Upper lobe of right lung (tissue), 1 donor: ENCODE measurements around the gene BABAM2. TPM values are rescaled to one million over a fixed set of nuclear protein-coding genes. Genes with fewer than 3 reads are reported as not detected.

Source experiments
- ATAC-seq: fragments of 200-7000 bp; cut with Tn5 transposase; one replicate; pipeline ENCODE4 v1.9.1; 2020; ENCODE audit warnings: mild to moderate bottlenecking, moderate library complexity
- DNase-seq: peaks from one replicate; pipeline ENCODE4 v3.0.0-alpha.2; 2020
- H3K27ac ChIP-seq: fragments of 200-600 bp; one replicate; pipeline ENCODE4 v1.8.0; 2022
- H3K27me3 ChIP-seq: fragments of 200-600 bp; one replicate; pipeline ENCODE4 v1.8.0; 2022; ENCODE audit warnings: mild to moderate bottlenecking
- H3K36me3 ChIP-seq: fragments of 200-600 bp; one replicate; pipeline ENCODE4 v1.8.0; 2022
- H3K4me1 ChIP-seq: fragments of 200-600 bp; one replicate; pipeline ENCODE4 v1.8.0; 2022
- H3K4me3 ChIP-seq: fragments of 200-600 bp; one replicate; pipeline ENCODE4 v1.8.0; 2022; ENCODE audit warnings: mild to moderate bottlenecking
- H3K9me3 ChIP-seq: fragments of 200-600 bp; one replicate; pipeline ENCODE4 v1.8.0; 2022
- intact Hi-C: fragments of 100-400 bp; cut with DNase I; formaldehyde crosslinking; loops from one replicate; pipeline ENCODE4 v1.11.0; 2022
- total RNA-seq: library from RNA; stranded (reverse); fragmentation: NEBNext Ultra II Directional; extraction: Animal tissue kit (Norgen Biotek cat#: 25700); gene quantifications from one replicate; pipeline ENCODE4 v1.2.1, GENCODE V29; 2021
- TF ChIP-seq, protein P1 (sequence below): fragments of 200-600 bp; IDR thresholded peaks from one replicate; pipeline ENCODE4 v1.8.0; 2022; ENCODE audit warnings: antibody characterized with exemption
- donor health status: DM: no; HTN: yes; CAD: no; lungs with severe emphysema.

BABAM2 gene
- total RNA-seq, 1 donor from 2014 or later, result 36.2 TPM

DNA sequence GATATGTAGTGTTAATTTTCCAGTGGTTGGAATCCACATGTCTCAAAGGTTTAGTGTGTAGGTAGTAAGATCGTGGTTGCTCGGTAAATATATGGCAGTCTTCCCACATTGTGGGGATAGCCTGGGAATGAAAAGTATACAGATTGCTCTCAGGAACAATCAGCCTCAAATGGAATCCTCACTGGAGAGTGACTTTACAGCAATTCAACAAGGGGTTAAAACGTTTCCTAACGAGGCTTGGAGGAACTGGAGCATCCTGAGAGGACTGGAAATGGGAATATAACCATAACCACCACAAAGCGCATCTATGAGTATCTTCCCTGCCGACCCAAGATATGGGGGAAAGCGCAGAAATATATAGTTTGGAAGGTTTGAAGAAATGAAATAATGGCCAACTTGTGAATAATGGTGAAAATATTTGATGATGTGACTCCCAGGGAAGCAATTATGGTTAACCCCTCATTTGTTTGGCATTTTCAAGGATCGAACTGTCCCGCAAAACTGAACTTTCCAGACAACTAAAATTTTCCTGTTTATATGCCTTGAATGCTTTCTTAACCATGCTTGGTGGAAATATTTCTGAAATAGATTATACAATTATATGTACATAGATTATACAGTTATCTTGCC lies 401.4 kb downstream of the BABAM2 start:
- DNase-seq (no peak), ATAC-seq (no peak)
- H3K4me3 ChIP-seq, result no peak overlapping the region
- no peak overlapping the region for H3K27ac ChIP-seq
- H3K9me3 ChIP-seq, result no peaks in the 10 kb centered on the region
- H3K4me1 ChIP-seq, result no peaks in the 10 kb centered on the region
- no peaks in the 10 kb centered on the region for H3K36me3 ChIP-seq
- intact Hi-C loops, result no loop called here
- TF ChIP-seq, protein P1, sequence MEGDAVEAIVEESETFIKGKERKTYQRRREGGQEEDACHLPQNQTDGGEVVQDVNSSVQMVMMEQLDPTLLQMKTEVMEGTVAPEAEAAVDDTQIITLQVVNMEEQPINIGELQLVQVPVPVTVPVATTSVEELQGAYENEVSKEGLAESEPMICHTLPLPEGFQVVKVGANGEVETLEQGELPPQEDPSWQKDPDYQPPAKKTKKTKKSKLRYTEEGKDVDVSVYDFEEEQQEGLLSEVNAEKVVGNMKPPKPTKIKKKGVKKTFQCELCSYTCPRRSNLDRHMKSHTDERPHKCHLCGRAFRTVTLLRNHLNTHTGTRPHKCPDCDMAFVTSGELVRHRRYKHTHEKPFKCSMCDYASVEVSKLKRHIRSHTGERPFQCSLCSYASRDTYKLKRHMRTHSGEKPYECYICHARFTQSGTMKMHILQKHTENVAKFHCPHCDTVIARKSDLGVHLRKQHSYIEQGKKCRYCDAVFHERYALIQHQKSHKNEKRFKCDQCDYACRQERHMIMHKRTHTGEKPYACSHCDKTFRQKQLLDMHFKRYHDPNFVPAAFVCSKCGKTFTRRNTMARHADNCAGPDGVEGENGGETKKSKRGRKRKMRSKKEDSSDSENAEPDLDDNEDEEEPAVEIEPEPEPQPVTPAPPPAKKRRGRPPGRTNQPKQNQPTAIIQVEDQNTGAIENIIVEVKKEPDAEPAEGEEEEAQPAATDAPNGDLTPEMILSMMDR, result no peak
- H3K27me3 ChIP-seq, result no peaks in the 10 kb centered on the region

DNA sequence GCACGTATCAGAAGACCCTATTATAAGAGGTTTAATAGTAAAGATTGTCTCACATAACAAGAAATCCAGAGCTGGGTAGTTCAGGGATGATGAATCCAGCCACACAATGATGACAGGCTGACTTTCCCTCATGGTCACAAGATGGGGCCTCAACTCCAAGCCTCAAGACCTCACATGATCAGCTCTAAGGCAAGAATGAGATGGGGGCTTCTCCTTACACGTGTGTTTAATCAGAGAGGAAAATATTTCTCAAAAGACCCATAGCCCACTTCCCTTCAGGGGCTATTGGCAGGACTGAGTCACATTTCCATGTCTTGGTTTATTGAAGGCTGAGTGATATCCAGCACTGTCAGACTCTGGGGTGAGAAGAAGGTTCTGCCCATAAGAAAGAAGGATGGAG lies 402.0 kb downstream of the BABAM2 start:
- no peak overlapping the region for H3K4me3 ChIP-seq
- no peak for ATAC-seq
- TF ChIP-seq, protein P1, result no peak
- no peak for DNase-seq
- H3K27ac ChIP-seq, result no peak overlapping the region
- H3K27me3 ChIP-seq, result no peaks in the 10 kb centered on the region
- intact Hi-C loops, result no loop called here
- no peaks in the 10 kb centered on the region for H3K4me1 ChIP-seq
- no peaks in the 10 kb centered on the region for H3K9me3 ChIP-seq
- H3K36me3 ChIP-seq, result no peaks in the 10 kb centered on the region

GRCh38 chr2:28293416-28293815 lies 402.9 kb downstream of the BABAM2 start:
- H3K9me3 ChIP-seq, result no peaks in the 10 kb centered on the region
- H3K4me1 ChIP-seq, result no peaks in the 10 kb centered on the region
- intact Hi-C loops, result no loop called here
- no peaks in the 10 kb centered on the region for H3K27me3 ChIP-seq
- ATAC-seq (no peak), DNase-seq (no peak)
- TF ChIP-seq, protein P1, result no peak
- no peak overlapping the region for H3K4me3 ChIP-seq
- peaks cover 3% of the 10 kb centered on the region for H3K36me3 ChIP-seq
- no peak overlapping the region for H3K27ac ChIP-seq

GRCh38 chr2:28294451-28294850 lies 403.9 kb downstream of the BABAM2 start:
- TF ChIP-seq, protein P1, result no peak
- Histone ChIP-seq H3K4me3 (no peak overlapping the region), H3K9me3 (no peaks in the 10 kb centered on the region), H3K27me3 (no peaks in the 10 kb centered on the region), H3K27ac (no peak overlapping the region), H3K4me1 (no peaks in the 10 kb centered on the region), H3K36me3 (peaks cover 13% of the 10 kb centered on the region)
- intact Hi-C loops, result no loop called here
- no peak for ATAC-seq
- no peak for DNase-seq

- intact Hi-C loops, result no loop called here
Measured at GRCh38 chr2:28296243-28296642, 405.7 kb downstream of the BABAM2 start.

More at GRCh38 chr2:28296243-28296642, 405.7 kb downstream of the BABAM2 start:
- TF ChIP-seq, protein P1, result no peak
- ATAC-seq, result no peak
- Histone ChIP-seq H3K4me1 (no peaks in the 10 kb centered on the region), H3K27ac (no peak overlapping the region), H3K9me3 (no peaks in the 10 kb centered on the region), H3K27me3 (no peaks in the 10 kb centered on the region), H3K36me3 (peaks cover 13% of the 10 kb centered on the region), H3K4me3 (no peak overlapping the region)
- DNase-seq, result no peak
